Endothelial cell of umbilical vein (primary cell): ENCODE data around the gene LCP1. TPM values are rescaled to one million over a fixed set of nuclear protein-coding genes. Genes with fewer than 3 reads are reported as not detected.
A peak's percentile ranks its signal among the peaks of the same experiment; 100 is the strongest.

Experiments used
- BruUV-seq: library from RNA; stranded (reverse); fragments of 400-500 nt; replicated peaks from 2 replicates; lab custom pipeline; 2021; lab: Mats Ljungman, UMichigan
- CTCF ChIA-PET: fragments of 300-600, 350-600 bp; sonication (Branson Sonifier 250); formaldehyde crosslinking; loops from one replicate; lab custom pipeline; 2021; ENCODE audit warnings: antibody characterized with exemption, inconsistent platforms; lab: Charles Lee
- POLR2A ChIA-PET: fragments of 300-600, 350-600 bp; sonication (Branson Sonifier 250); formaldehyde crosslinking; loops from one replicate; lab custom pipeline; 2021; ENCODE audit warnings: antibody characterized with exemption, inconsistent platforms; lab: Charles Lee
- DNase-seq: peaks from one replicate; pipeline ENCODE4 v3.0.0-alpha.2; 2011; ENCODE audit warnings: low read depth, low spot score
- FAIRE-seq: peaks from 2 replicates; lab custom pipeline; 2011; peaks lifted over from hg19 to GRCh38; lab: Jason Lieb, UNC
- H2AFZ ChIP-seq: 2 replicates; pipeline ENCODE4 v1.6.0; 2012; ENCODE audit warnings: low read depth, low read length, control low read depth, inconsistent platforms
- H3K27ac ChIP-seq: 2 replicates; pipeline ENCODE4 v1.5.1; 2011; ENCODE audit warnings: low read depth, mild to moderate bottlenecking, control low read depth, low read length, moderate library complexity; ENCODE audit not compliant: insufficient read depth
- H3K27me3 ChIP-seq, 2 experiments: 2 replicates each; pipeline versions ENCODE4 v1.6.0 to v1.6.1; 2011; ENCODE audit warnings: low read length in 2 of 2, mixed read lengths in 1 of 2; ENCODE audit not compliant: control insufficient read depth in 2 of 2, insufficient read depth in 2 of 2
- H3K36me3 ChIP-seq, 2 experiments: 2 replicates in 1 of 2; 3 replicates in 1 of 2; pipeline ENCODE4 v1.5.1; 2011; ENCODE audit warnings: low read length in 2 of 2, mild to moderate bottlenecking in 1 of 2, moderate library complexity in 1 of 2; ENCODE audit not compliant: control insufficient read depth in 2 of 2, insufficient read depth in 2 of 2; ENCODE audit errors: extremely low read depth in 1 of 2
- H3K4me1 ChIP-seq: 3 replicates; pipeline ENCODE4 v1.5.1; 2011; ENCODE audit warnings: mild to moderate bottlenecking, low read length; ENCODE audit not compliant: control insufficient read depth, insufficient read depth; ENCODE audit errors: extremely low read depth
- H3K4me2 ChIP-seq: 2 replicates; pipeline ENCODE4 v1.6.1; 2011; ENCODE audit warnings: low read length, control low read depth, mixed read lengths; ENCODE audit not compliant: insufficient read depth
- H3K4me3 ChIP-seq, 3 experiments: fragments of 200-600 bp in 1 of 3; sonication (generic), shearing (Covaris generic) in 1 of 3; replicated peaks in 1 of 3; 2 replicates each; pipeline ENCODE4 v1.5.1; 2011 to 2016; ENCODE audit warnings: control low read depth in 3 of 3, low read length in 3 of 3, mild to moderate bottlenecking in 2 of 3, inconsistent platforms in 1 of 3, low read depth in 1 of 3, moderate library complexity in 1 of 3; ENCODE audit not compliant: insufficient read depth in 1 of 3
- H3K79me2 ChIP-seq: 2 replicates; pipeline ENCODE4 v1.6.0; 2012; ENCODE audit warnings: low read length, inconsistent platforms; ENCODE audit not compliant: control insufficient read depth, insufficient read depth
- H3K9ac ChIP-seq: replicated peaks from 2 replicates; pipeline ENCODE3; 2011; ENCODE audit warnings: low read length, control low read depth; ENCODE audit not compliant: insufficient read depth; ENCODE audit errors: extremely low read depth
- H3K9me1 ChIP-seq: replicated peaks from 3 replicates; pipeline ENCODE4 v1.6.0; 2011; ENCODE audit warnings: mild to moderate bottlenecking, low read length; ENCODE audit not compliant: control insufficient read depth, insufficient read depth; ENCODE audit errors: extremely low read depth
- H3K9me3 ChIP-seq: replicated peaks from 2 replicates; pipeline ENCODE4 v1.5.1; 2012; ENCODE audit warnings: low read length, inconsistent platforms; ENCODE audit not compliant: control insufficient read depth, insufficient read depth
- H4K20me1 ChIP-seq: replicated peaks from 2 replicates; pipeline ENCODE3; 2011; ENCODE audit warnings: mild to moderate bottlenecking, low read length; ENCODE audit not compliant: control insufficient read depth, insufficient read depth; ENCODE audit errors: extremely low read depth
- CTCF ChIP-seq, 2 donors: IDR thresholded peaks; 1 replicate in 1 of 2; 2 replicates in 1 of 2; pipeline ENCODE4 v1.5.1; 2011; ENCODE audit warnings: low read length in 2 of 2, mild to moderate bottlenecking in 2 of 2, moderate library complexity in 2 of 2, control low read depth in 1 of 2, inconsistent platforms in 1 of 2, low read depth in 1 of 2; ENCODE audit not compliant: insufficient read depth in 1 of 2; ENCODE audit errors: extremely low read depth in 1 of 2
- EZH2 ChIP-seq: IDR thresholded peaks from 2 replicates; pipeline ENCODE4 v1.6.1; 2012; ENCODE audit warnings: borderline replicate concordance, low read depth, mild to moderate bottlenecking, moderate library complexity, low read length, inconsistent platforms; ENCODE audit not compliant: severe bottlenecking
- FOS ChIP-seq: IDR thresholded peaks from 2 replicates; pipeline ENCODE4 v1.6.1; 2011; ENCODE audit warnings: mild to moderate bottlenecking, low read length, moderate library complexity, borderline replicate concordance; ENCODE audit not compliant: insufficient read depth
- GATA2 ChIP-seq: IDR thresholded peaks from 2 replicates; pipeline ENCODE4 v1.7.0; 2011; ENCODE audit warnings: low read depth, mild to moderate bottlenecking, moderate library complexity, mixed read lengths, low read length; ENCODE audit not compliant: insufficient read length, insufficient read depth
- JUN ChIP-seq: IDR thresholded peaks from 2 replicates; pipeline ENCODE4 v1.6.1; 2011; ENCODE audit warnings: borderline replicate concordance, low read depth; ENCODE audit not compliant: insufficient read length, insufficient read depth
- MAX ChIP-seq: IDR thresholded peaks from 2 replicates; pipeline ENCODE4 v1.6.1; 2011; ENCODE audit not compliant: insufficient read depth, insufficient read length
- MYC ChIP-seq: IDR thresholded peaks from one replicate; pipeline ENCODE4 v1.6.1; 2011; ENCODE audit warnings: mild to moderate bottlenecking, low read depth, low read length
- POLR2A ChIP-seq: IDR thresholded peaks from 2 replicates; pipeline ENCODE4 v1.6.1; 2012; ENCODE audit warnings: low read depth, mild to moderate bottlenecking, control low read depth, low read length
- POLR2AphosphoS5 ChIP-seq: IDR thresholded peaks from 2 replicates; pipeline ENCODE4 v1.6.1; 2012; ENCODE audit warnings: low read depth, mild to moderate bottlenecking, control low read depth, low read length, moderate library complexity; ENCODE audit not compliant: insufficient read depth
- dilution Hi-C: fragments of 300-500 bp; cut with MboI; formaldehyde crosslinking; loops from one replicate; pipeline ENCODE4 v1.15.0; 2019; ENCODE audit warnings: low sequenced_read_pairs; ENCODE audit not compliant: extremely low pct_ligation_motif_present
- intact Hi-C: fragments of 100-400 bp; cut with micrococcal nuclease; formaldehyde crosslinking; loops from one replicate; pipeline ENCODE4 v1.10.0; 2022
- polyA plus RNA-seq, 4 experiments: library from polyadenylated mRNA; depleted of rRNA in 3 of 4; stranded (reverse) in 3 of 4; unstranded in 1 of 4; fragments of >200 nt; gene quantifications; 2 replicates each; pipeline versions ENCODE4 v1.2.1 to v1.2.3, GENCODE V29; 2011 to 2012; ENCODE audit warnings: missing spikeins in 1 of 4
- total RNA-seq: library from RNA; stranded (reverse); gene quantifications from 2 replicates; pipeline ENCODE4 v1.2.3, GENCODE V29; 2021

The LCP1 gene
- total and polyA plus RNA-seq, 2 donors (not counting 3 experiments of a cell fraction or from before 2014, with no cell fraction given): 0.18 to 0.38 TPM

GRCh38 chr13:46101484-46102254 is 80.3 kb downstream of the LCP1 start:
- no peaks in the 10 kb centered on the region for H3K36me3 ChIP-seq
- no peaks in the 10 kb centered on the region for H4K20me1 ChIP-seq
- ChIA-PET POLR2A (no interaction called here), CTCF (interaction anchor here (1.4 kb wide), 1 partner anchor 11 kb away, joined by 3 read pairs; no protein-coding TSS in a partner anchor)
- no peaks in the 10 kb centered on the region for H3K9me1 ChIP-seq
- H3K27me3 ChIP-seq: peaks cover 5 to 9% of the 10 kb centered on the region in 2 experiments
- H3K27ac ChIP-seq: no peak overlapping the region
- no TSS peak for BruUV-seq
- FAIRE-seq: peak; percentile 31
- TF ChIP-seq POLR2A: no peak
- no peak for TF ChIP-seq GATA2
- TF ChIP-seq MAX: no peak
- no peak for TF ChIP-seq FOS
- TF ChIP-seq CTCF (IDR thresholded peaks at IDR 0.05; ENCODE audit: extremely low read depth in 1 of 2, insufficient read depth in 1 of 2, low read depth in 1 of 2, low read length in 2 of 2): no peak
- TF ChIP-seq POLR2AphosphoS5: no peak
- no peak for TF ChIP-seq EZH2
- no peak for TF ChIP-seq JUN
- no peak for TF ChIP-seq MYC
- H3K9ac ChIP-seq: no peak overlapping the region
- H3K9me3 ChIP-seq: no peaks in the 10 kb centered on the region
- H2AFZ ChIP-seq: no peak overlapping the region
- intact Hi-C loops: no loop called here
- no peak overlapping the region for H3K4me2 ChIP-seq
- DNase-seq: no peak
- no peak overlapping the region for H3K4me3 ChIP-seq
- peaks cover 1% of the 10 kb centered on the region for H3K4me1 ChIP-seq
- no peaks in the 10 kb centered on the region for H3K79me2 ChIP-seq
- dilution Hi-C loops: no loop called here
